ENCODE data around the gene ETV5. TPM values are rescaled to one million over a fixed set of nuclear protein-coding genes. Genes with fewer than 3 reads are reported as not detected.

Gene ETV5
- 25.1 to 30.6 TPM (median 28.2 TPM) in 5 replicates for total RNA-seq (2022; extraction: Qiagen RNA extraction)

DNA sequence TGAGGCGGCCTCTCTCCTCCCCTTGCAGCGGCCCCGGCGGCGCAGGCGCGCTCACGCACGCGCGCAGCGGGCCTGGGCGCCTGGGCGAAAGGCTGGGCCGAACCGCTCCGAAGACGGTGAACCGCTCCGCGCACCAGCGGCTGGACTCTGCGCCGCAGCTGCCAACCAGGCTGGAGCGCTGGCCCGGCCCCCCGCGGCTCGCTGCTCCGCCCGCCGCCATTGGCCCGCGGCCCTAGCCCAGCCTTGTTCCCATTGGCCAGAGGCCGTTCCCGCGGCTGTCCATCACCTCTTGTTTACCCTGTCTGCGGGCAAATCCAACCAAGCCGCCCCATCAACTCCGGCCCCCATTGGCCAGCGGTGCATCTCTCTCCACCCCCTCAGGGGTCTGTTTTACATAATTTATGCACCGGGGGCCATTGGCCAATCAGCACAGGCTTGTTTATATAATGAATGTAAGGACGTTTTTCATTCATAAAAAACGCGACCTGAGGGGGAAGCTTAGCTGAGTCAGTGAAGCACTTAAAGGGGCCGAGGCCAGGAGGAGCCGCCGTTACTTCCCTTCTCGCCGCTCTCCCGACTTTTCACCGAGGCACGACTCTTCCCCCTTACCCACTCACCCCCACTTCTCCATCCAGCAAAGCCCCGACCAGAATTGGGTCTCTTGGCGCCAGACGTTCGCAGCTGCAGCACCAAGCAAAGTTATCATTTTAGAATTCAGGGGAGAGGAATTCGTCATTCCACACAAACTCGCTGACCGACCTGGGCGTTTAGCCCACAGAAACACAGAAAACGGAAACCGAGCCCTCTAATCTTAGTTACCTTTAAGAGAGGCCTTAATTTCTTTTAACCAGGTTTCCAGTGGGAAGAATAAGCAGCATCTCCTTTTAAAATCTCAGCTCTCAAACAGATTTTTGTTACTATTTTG, at the start of gene ETV5:
ETV5 (minus strand) TSS at position 149 of the 925 bp plus-strand sequence. CDS start 3,221 bp downstream, outside the sequence.

Other genes with a start within 250 kb of the ETV5 start
- gene TRA2B, start 171.1 kb downstream of the ETV5 start, total RNA-seq (2022; extraction: Qiagen RNA extraction): 160 to 198 TPM (median 169 TPM) in 5 replicates

All from A549 treated with Hydrocortisone at 1 μM for 4 hours (cell line).